ENCODE data around the gene NEDD9. TPM values are rescaled to one million over a fixed set of nuclear protein-coding genes. Genes with fewer than 3 reads are reported as not detected.

The NEDD9 gene
- total and polyA plus RNA-seq, 2 of the 13 experiments (the other 11 are each of a cell fraction or from before 2014, with no cell fraction given) = 27.1 to 389 TPM

DNA sequence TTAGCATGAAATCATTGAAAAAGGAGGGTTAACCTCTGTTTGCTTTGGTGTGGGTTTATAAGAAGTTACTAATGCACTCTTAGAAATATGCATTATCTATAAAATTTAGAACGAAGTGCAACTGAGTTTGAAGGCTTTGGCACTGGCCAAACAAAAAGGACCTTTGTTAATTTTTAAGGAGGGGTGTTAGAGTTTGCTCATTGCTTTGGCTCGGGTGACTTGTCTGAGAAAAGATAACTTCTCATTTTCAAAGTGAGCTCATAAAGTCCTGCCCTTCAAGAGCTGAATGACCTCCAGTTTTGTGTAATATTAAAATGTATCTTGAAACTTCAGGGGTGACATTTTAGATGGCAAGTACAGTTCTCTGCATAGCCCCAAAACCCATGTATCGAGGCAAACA is 25.9 kb downstream of the NEDD9 start (continued):
- TF ChIP-seq HNRNPH1 (optimal IDR thresholded peaks at IDR 0.05; ENCODE audit: low read depth, low read length) (no peak), DMAP1 (CRISPR knock-in tag; IDR thresholded peaks at IDR 0.05) (no peak)

DNA sequence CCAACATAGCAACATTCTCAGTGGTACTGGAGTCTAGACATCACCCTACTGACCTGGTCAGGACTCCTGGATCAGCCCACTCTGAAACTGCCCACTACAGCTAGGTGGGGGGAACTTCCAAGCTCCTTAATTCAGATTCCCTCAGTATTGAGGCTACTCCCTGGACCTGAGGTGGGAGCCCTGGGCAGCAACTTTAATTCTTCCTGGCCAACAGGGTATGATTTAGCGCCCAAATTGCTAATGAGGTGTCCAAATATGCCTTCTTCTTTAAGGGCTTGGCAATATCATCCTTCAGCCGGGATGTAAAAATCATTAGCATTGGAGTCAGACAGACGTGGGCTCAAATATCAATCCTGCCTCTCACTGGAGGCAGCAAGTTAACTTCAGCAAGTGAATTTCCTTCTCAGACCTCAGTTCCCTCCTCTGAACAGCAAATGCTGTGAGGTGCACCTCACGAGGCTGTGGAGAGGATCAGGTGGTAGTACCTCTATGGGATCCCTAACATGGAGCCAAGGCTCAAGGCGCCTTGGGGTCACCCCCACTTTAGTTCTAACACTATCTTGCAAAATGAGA is 27.6 kb downstream of the NEDD9 start:
- peaks cover 97% of the 10 kb centered on the region for H3K79me2 ChIP-seq (ENCODE audit: insufficient read depth, low read length)
- ATAC-seq (no peak), FAIRE-seq (no peak), DNase-seq (ENCODE audit: low spot score) (no peak)
- intact Hi-C loops (cut with micrococcal nuclease; ENCODE audit: unreplicated experiment) = no loop called here
- H3K27ac ChIP-seq (ENCODE audit: extremely low read length, insufficient read depth, low read length) = peak overlapping the region; percentile 37
- H3K4me2 ChIP-seq (ENCODE audit: low read depth, low read length) = peak overlapping the region; percentile 22
- 0 out of 2 replicates have a peak, but pooled peaks have one; percentile 18 for TF ChIP-seq ZNF605 (CRISPR knock-in tag; IDR thresholded peaks at IDR 0.05)
- TF ChIP-seq RBFOX2 (IDR thresholded peaks at IDR 0.05; ENCODE audit: low read depth, low read length) = peak; percentile 27; the same call in 1 of the 2 replicates
- TF ChIP-seq ZNF878 (CRISPR knock-in tag; IDR thresholded peaks at IDR 0.05) = 0 out of 2 replicates have a peak, but pooled peaks have one; percentile 47
- TF ChIP-seq KAT2B (IDR thresholded peaks at IDR 0.05; ENCODE audit: borderline replicate concordance, low read depth, low read length) = no peak
- peak; percentile 82 for TF ChIP-seq RBM22 (optimal IDR thresholded peaks at IDR 0.05; ENCODE audit: low read length)
- TF ChIP-seq POLR2G (IDR thresholded peaks at IDR 0.05; ENCODE audit: low read depth, low read length) = peak; percentile 48; the same call in 1 of the 2 replicates
- 0 out of 2 replicates have a peak, but pooled peaks have one; percentile 27 for TF ChIP-seq ZC3H13 (CRISPR knock-in tag; IDR thresholded peaks at IDR 0.05)
- 0 out of 2 replicates have a peak, but pooled peaks have one; percentile 30 for TF ChIP-seq ZNF614 (CRISPR knock-in tag; IDR thresholded peaks at IDR 0.05; ENCODE audit: borderline replicate concordance)
- no peak for TF ChIP-seq ZNF850 (CRISPR knock-in tag; conservative IDR thresholded peaks at IDR 0.05)
- TF ChIP-seq GABPA (IDR thresholded peaks at IDR 0.05; ENCODE audit: low read depth, low read length) = no peak
- TF ChIP-seq GABPA (CRISPR knock-in tag; IDR thresholded peaks at IDR 0.05; ENCODE audit: low read depth) = 0 out of 2 replicates have a peak, but pooled peaks have one; percentile 11
- no peak for TF ChIP-seq YEATS4 (CRISPR knock-in tag; IDR thresholded peaks at IDR 0.05; ENCODE audit: borderline replicate concordance)
- TF ChIP-seq NFATC3 (CRISPR knock-in tag; IDR thresholded peaks at IDR 0.05) = no peak
- 0 out of 2 replicates have a peak, but pooled peaks have one; percentile 9 for TF ChIP-seq SNAPC2 (CRISPR knock-in tag; IDR thresholded peaks at IDR 0.05)
- 0 out of 2 replicates have a peak, but pooled peaks have one; percentile 61 for TF ChIP-seq SSRP1 (CRISPR knock-in tag; IDR thresholded peaks at IDR 0.05)
- peak in 1 of 2 experiments; percentile 32; a peak in 1 of 4 replicates for TF ChIP-seq POLR2A (IDR thresholded peaks at IDR 0.05; ENCODE audit: insufficient read depth in 1 of 2, low read depth in 2 of 2, low read length in 2 of 2)
- no peak for TF ChIP-seq ZKSCAN5 (CRISPR knock-in tag; IDR thresholded peaks at IDR 0.05)
- no peak for TF ChIP-seq ELF3 (CRISPR knock-in tag; IDR thresholded peaks at IDR 0.05)
- in situ Hi-C loops (cut with HindIII; ENCODE audit: extremely low pct_ligation_motif_present, low pct_unique_long_range_greater_than_20kb) = no loop called here
- ChIA-PET POLR2A (interaction anchor here (5.9 kb wide), 1 partner anchor 12 kb away, joined by 78 read pairs; no protein-coding TSS in a partner anchor), CTCF (ENCODE audit: low intra/inter-chr PET ratio, low total read pairs) (no interaction called here)
- no peak overlapping the region for H3K9ac ChIP-seq (ENCODE audit: insufficient read depth, low read depth, low read length)
- H3K27me3 ChIP-seq (ENCODE audit: control insufficient read depth in 1 of 2, insufficient read depth in 2 of 2, low read length in 2 of 2) = no peaks in the 10 kb centered on the region
- no TSS peak for BruUV-seq (replicated peaks)
- H3K9me3 ChIP-seq (ENCODE audit: low read length) = no peaks in the 10 kb centered on the region
- H3K4me1 ChIP-seq (ENCODE audit: insufficient read depth, low read length) = peaks cover 100% of the 10 kb centered on the region
- peaks cover 31 to 85% of the 10 kb centered on the region in 2 experiments for H3K36me3 ChIP-seq (replicated peaks in 1 of 2; ENCODE audit: control insufficient read depth in 1 of 2, insufficient read depth in 2 of 2, low read length in 2 of 2)
- H3K4me3 ChIP-seq (replicated peaks in 1 of 3; ENCODE audit: insufficient read depth in 1 of 3, low read depth in 2 of 3, low read length in 3 of 3) = no peak overlapping the region
- peaks cover 91% of the 10 kb centered on the region for H4K20me1 ChIP-seq (ENCODE audit: insufficient read depth, low read length)
- 97% methylated on average over 5 of the region's 5 CpGs for WGBS (ENCODE audit: low lambda C conversion rate)
- H2AFZ ChIP-seq (ENCODE audit: low read length) = no peak overlapping the region

All from HepG2 (cell line).